Calu3 (cell line): Measurements from ENCODE around the gene MRFAP1L1. TPM values are rescaled to one million over a fixed set of nuclear protein-coding genes. Genes with fewer than 3 reads are reported as not detected.

Source experiments
- BruUV-seq: library from RNA; stranded (reverse); fragments of 400-500 nt; replicated peaks from 2 replicates; lab custom pipeline; 2021; lab: Mats Ljungman, UMichigan
- CTCF ChIA-PET: fragments of 300-600 bp; sonication (Branson Sonifier 250); formaldehyde crosslinking; loops from one replicate; lab custom pipeline; 2022; ENCODE audit warnings: antibody characterized with exemption; lab: Charles Lee
- DNase-seq: peaks from one replicate; pipeline ENCODE4 v3.0.0; 2022
- H3K27ac Mint-ChIP-seq: one replicate; pipeline ENCODE4 v1.8.0; 2022; ENCODE audit warnings: mixed read lengths; ENCODE audit not compliant: unreplicated experiment
- H3K27me3 Mint-ChIP-seq: one replicate; pipeline ENCODE4 v1.8.0; 2022; ENCODE audit warnings: mixed read lengths; ENCODE audit not compliant: unreplicated experiment
- H3K36me3 Mint-ChIP-seq: one replicate; pipeline ENCODE4 v1.8.0; 2022; ENCODE audit warnings: mild to moderate bottlenecking, moderate library complexity, mixed read lengths; ENCODE audit not compliant: insufficient read depth, unreplicated experiment
- H3K4me1 Mint-ChIP-seq: one replicate; pipeline ENCODE4 v1.8.0; 2022; ENCODE audit warnings: mild to moderate bottlenecking, low read depth, mixed read lengths; ENCODE audit not compliant: unreplicated experiment
- H3K4me3 Mint-ChIP-seq: one replicate; pipeline ENCODE4 v1.8.0; 2022; ENCODE audit warnings: mild to moderate bottlenecking, low read depth, moderate library complexity, mixed read lengths; ENCODE audit not compliant: unreplicated experiment
- H3K9me3 Mint-ChIP-seq: one replicate; pipeline ENCODE4 v1.8.0; 2022; ENCODE audit warnings: low read depth, mixed read lengths; ENCODE audit not compliant: unreplicated experiment
- CTCF ChIP-seq: fragments of 200-600 bp; IDR thresholded peaks from one replicate; pipeline ENCODE4 v1.8.0; 2022; ENCODE audit warnings: antibody characterized with exemption; ENCODE audit not compliant: unreplicated experiment
- intact Hi-C: fragments of 100-400 bp; cut with micrococcal nuclease; formaldehyde crosslinking; loops from one replicate; pipeline ENCODE4 v1.10.0; 2022; ENCODE audit not compliant: unreplicated experiment
- total RNA-seq: library from RNA; stranded (reverse); gene quantifications from 2 replicates; pipeline ENCODE4 v1.2.3, GENCODE V29; 2022

The MRFAP1L1 gene
- total RNA-seq, 1 experiment from 2014 or later, result 31.7 TPM

- CTCF ChIA-PET, result no interaction called here
- TF ChIP-seq CTCF, result no peak
Measured at GRCh38 chr4:6684656-6685055, 25.0 kb downstream of the MRFAP1L1 start.

GRCh38 chr4:6682862-6683590 is 26.6 kb downstream of the MRFAP1L1 start:
- CTCF ChIA-PET, result interaction anchor here (0.9 kb wide), 1 partner anchor 8 kb away, joined by 3 read pairs; no protein-coding TSS in a partner anchor
- no peak overlapping the region for H3K27ac Mint-ChIP-seq

More at GRCh38 chr4:6684656-6685055, 25.0 kb downstream of the MRFAP1L1 start:
- no TSS peak for BruUV-seq
- Mint-ChIP-seq H3K36me3 (peaks cover 24% of the 10 kb centered on the region), H3K9me3 (no peaks in the 10 kb centered on the region), H3K4me1 (peaks cover 20% of the 10 kb centered on the region), H3K27me3 (no peaks in the 10 kb centered on the region), H3K4me3 (no peak overlapping the region), H3K27ac (no peak overlapping the region)
- DNase-seq, result no peak
- intact Hi-C loops, result no loop called here

GRCh38 chr4:6681191-6681590 is 28.5 kb downstream of the MRFAP1L1 start:
- TF ChIP-seq CTCF, result peak; percentile 38
- no TSS peak for BruUV-seq
- peak; percentile 52 for DNase-seq
- intact Hi-C loops, result no loop called here
- peaks cover 21% of the 10 kb centered on the region for H3K36me3 Mint-ChIP-seq
- CTCF ChIA-PET, result interaction anchor here (0.5 kb wide), 1 partner anchor 15 kb away, joined by 4 read pairs; no protein-coding TSS in a partner anchor
- no peak overlapping the region for H3K27ac Mint-ChIP-seq
- peaks cover 9% of the 10 kb centered on the region for H3K4me1 Mint-ChIP-seq
- H3K9me3 Mint-ChIP-seq, result no peaks in the 10 kb centered on the region
- no peaks in the 10 kb centered on the region for H3K27me3 Mint-ChIP-seq
- no peak overlapping the region for H3K4me3 Mint-ChIP-seq

More at GRCh38 chr4:6682862-6683590, 26.6 kb downstream of the MRFAP1L1 start:
- H3K9me3 Mint-ChIP-seq, result no peaks in the 10 kb centered on the region
- intact Hi-C loops, result no loop called here
- BruUV-seq, result no TSS peak
- H3K36me3 Mint-ChIP-seq, result peaks cover 13% of the 10 kb centered on the region
- peaks cover 6% of the 10 kb centered on the region for H3K4me1 Mint-ChIP-seq
- H3K27me3 Mint-ChIP-seq, result no peaks in the 10 kb centered on the region
- TF ChIP-seq CTCF, result no peak
- no peak for DNase-seq
- no peak overlapping the region for H3K4me3 Mint-ChIP-seq

- CTCF ChIA-PET, result interaction anchor here (0.5 kb wide), 1 partner anchor 14 kb away, joined by 4 read pairs; no protein-coding TSS in a partner anchor
- no peak for TF ChIP-seq CTCF
- BruUV-seq, result no TSS peak
- Mint-ChIP-seq H3K9me3 (no peaks in the 10 kb centered on the region), H3K27me3 (no peaks in the 10 kb centered on the region), H3K4me1 (peaks cover 16% of the 10 kb centered on the region), H3K27ac (no peak overlapping the region), H3K36me3 (peaks cover 24% of the 10 kb centered on the region), H3K4me3 (no peak overlapping the region)
- DNase-seq, result no peak
- intact Hi-C loops, result no loop called here
Measured at GRCh38 chr4:6680372-6681034, 29.2 kb downstream of the MRFAP1L1 start.
